ENCODE data around the gene MYMK. TPM values are rescaled to one million over a fixed set of nuclear protein-coding genes. Genes with fewer than 3 reads are reported as not detected.

MYMK gene
- total RNA-seq, 2 donors from 2014 or later: not detected

DNA sequence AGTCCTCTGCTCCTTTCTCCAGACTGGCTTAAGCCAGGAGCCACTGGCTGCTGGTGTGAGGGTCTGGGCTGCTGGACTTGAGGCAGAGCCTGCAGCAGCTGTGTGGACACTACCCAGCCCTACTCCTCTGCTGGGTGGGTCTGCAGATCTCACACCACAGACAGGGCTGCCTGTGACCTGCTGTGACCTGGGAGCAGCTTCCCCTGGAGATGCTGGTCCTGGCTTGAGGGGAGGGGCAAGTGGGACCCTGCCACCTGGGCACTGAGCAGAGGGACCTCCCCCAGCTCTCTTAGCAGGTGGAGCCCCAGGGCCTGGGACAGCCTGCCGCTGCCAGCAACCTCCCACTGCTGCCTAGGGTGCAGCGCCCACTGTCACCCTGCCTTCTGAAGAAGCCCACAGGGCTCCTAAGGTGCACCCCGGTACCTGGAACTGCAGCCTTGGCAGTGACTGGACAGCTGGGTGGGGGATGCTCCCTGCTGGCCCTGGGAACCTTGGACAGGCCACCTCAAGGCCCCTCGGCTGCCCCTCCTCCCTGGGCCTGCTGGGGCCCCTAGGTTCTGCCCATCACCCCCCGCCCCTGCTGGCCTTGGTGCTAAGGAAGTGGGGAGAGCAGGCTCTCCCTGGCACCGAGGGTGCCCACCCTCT, 55.9 kb downstream of the MYMK start:
- Mint-ChIP-seq H3K27ac (no peak overlapping the region), H3K27me3 (ENCODE audit: insufficient read depth) (no peaks in the 10 kb centered on the region), H3K4me3 (no peak overlapping the region), H3K36me3 (ENCODE audit: low read depth) (peaks cover 5% of the 10 kb centered on the region), H3K4me1 (no peaks in the 10 kb centered on the region), H3K9me3 (no peaks in the 10 kb centered on the region)
- Histone ChIP-seq H3K9me3 (ENCODE audit: control insufficient read depth, low read length) (no peaks in the 10 kb centered on the region), H3K4me1 (ENCODE audit: control insufficient read depth, insufficient read depth, low read length) (no peaks in the 10 kb centered on the region), H3K36me3 (ENCODE audit: control insufficient read depth, insufficient read depth, low read length) (peaks cover 20% of the 10 kb centered on the region), H3K27me3 (ENCODE audit: control insufficient read depth, insufficient read depth, low read length, poor library complexity, severe bottlenecking) (no peaks in the 10 kb centered on the region), H3K4me3 (ENCODE audit: low read length) (no peak overlapping the region), H3K27ac (ENCODE audit: low read depth, low read length) (no peak overlapping the region), H3K9ac (ENCODE audit: extremely low read depth, low read length, poor library complexity, severe bottlenecking) (no peak overlapping the region)
- no peak for DNase-seq
- TF ChIP-seq CTCF (conservative IDR thresholded peaks at IDR 0.05): no peak
- whole genome bisulfite sequencing, 2 experiments (ENCODE audit: insufficient coverage in 1 of 2, insufficient read length in 1 of 2): 94% methylated on average over 6 of the region's 6 CpGs; no CpG with 5 or more reads in 1 of the 2 experiments

DNA sequence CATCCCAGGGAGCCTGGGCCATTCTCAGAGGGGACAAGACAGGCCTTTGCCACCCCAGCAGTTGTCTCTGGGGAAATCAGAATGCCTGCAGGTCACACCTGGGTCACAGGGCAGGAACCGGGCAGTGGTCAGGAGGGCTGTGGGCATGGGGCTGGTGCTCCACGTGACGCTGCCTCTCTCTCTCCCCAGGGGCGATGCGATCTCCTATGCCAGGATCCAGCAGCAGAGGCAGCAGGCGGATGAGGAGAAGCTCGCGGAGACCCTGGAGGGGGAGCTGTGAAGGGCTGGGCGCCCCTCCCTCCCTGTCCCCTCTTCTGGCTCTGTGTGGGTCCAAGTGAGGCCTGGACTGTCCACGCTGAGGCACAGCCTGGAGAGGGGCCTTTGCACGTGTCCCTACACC, 56.4 kb downstream of the MYMK start:
- Histone ChIP-seq H3K9me3 (ENCODE audit: control insufficient read depth, low read length) (no peaks in the 10 kb centered on the region), H3K4me1 (ENCODE audit: control insufficient read depth, insufficient read depth, low read length) (no peaks in the 10 kb centered on the region), H3K4me3 (ENCODE audit: low read length) (no peak overlapping the region), H3K27ac (ENCODE audit: low read depth, low read length) (no peak overlapping the region), H3K36me3 (ENCODE audit: control insufficient read depth, insufficient read depth, low read length) (peaks cover 18% of the 10 kb centered on the region), H3K27me3 (ENCODE audit: control insufficient read depth, insufficient read depth, low read length, poor library complexity, severe bottlenecking) (no peaks in the 10 kb centered on the region), H3K9ac (ENCODE audit: extremely low read depth, low read length, poor library complexity, severe bottlenecking) (no peak overlapping the region)
- Mint-ChIP-seq H3K4me3 (no peak overlapping the region), H3K27me3 (ENCODE audit: insufficient read depth) (no peaks in the 10 kb centered on the region), H3K4me1 (no peaks in the 10 kb centered on the region), H3K36me3 (ENCODE audit: low read depth) (peaks cover 9% of the 10 kb centered on the region), H3K9me3 (no peaks in the 10 kb centered on the region), H3K27ac (no peak overlapping the region)
- no peak for TF ChIP-seq CTCF (conservative IDR thresholded peaks at IDR 0.05)
- WGBS, 2 experiments (ENCODE audit: insufficient coverage in 1 of 2, insufficient read length in 1 of 2): 93 to 100% methylated on average over 2 to 11 of the region's 11 CpGs
- DNase-seq: no peak

DNA sequence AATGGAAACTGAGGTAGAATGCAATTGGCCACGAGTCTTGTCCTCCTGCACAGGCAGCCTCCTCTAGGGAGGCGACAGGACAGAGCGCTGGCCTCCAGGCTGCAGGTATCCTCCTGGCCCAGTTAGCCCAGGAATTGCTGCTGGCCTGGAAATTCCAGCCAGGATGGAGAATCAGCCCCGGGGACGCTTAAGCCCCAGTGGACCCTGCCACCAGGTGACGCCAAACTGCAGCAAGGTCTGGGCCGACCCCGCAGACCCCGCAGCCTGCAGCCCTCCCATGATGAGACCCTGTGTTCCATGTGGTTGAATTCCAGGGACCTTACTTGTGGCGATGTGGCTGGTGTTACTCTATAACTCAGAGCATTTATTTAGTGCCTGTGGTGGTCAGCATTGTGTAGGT, 57.7 kb downstream of the MYMK start:
- H3K36me3 Mint-ChIP-seq (ENCODE audit: low read depth): peaks cover 12% of the 10 kb centered on the region
- peak; percentile 68 for TF ChIP-seq CTCF (conservative IDR thresholded peaks at IDR 0.05)
- no peaks in the 10 kb centered on the region for H3K9me3 Mint-ChIP-seq
- Histone ChIP-seq H3K9ac (ENCODE audit: extremely low read depth, low read length, poor library complexity, severe bottlenecking) (no peak overlapping the region), H3K4me1 (ENCODE audit: control insufficient read depth, insufficient read depth, low read length) (no peaks in the 10 kb centered on the region), H3K4me3 (ENCODE audit: low read length) (no peak overlapping the region), H3K27ac (ENCODE audit: low read depth, low read length) (no peak overlapping the region), H3K36me3 (ENCODE audit: control insufficient read depth, insufficient read depth, low read length) (peaks cover 18% of the 10 kb centered on the region), H3K9me3 (ENCODE audit: control insufficient read depth, low read length) (no peaks in the 10 kb centered on the region), H3K27me3 (ENCODE audit: control insufficient read depth, insufficient read depth, low read length, poor library complexity, severe bottlenecking) (no peaks in the 10 kb centered on the region)
- no peaks in the 10 kb centered on the region for H3K4me1 Mint-ChIP-seq
- WGBS, 2 experiments (ENCODE audit: insufficient coverage in 1 of 2, insufficient read length in 1 of 2): 91 to 94% methylated on average over 9 to 10 of the region's 10 CpGs
- H3K27me3 Mint-ChIP-seq (ENCODE audit: insufficient read depth): no peaks in the 10 kb centered on the region
- DNase-seq: peak; percentile 87
- no peak overlapping the region for H3K4me3 Mint-ChIP-seq
- H3K27ac Mint-ChIP-seq: no peak overlapping the region
